MM.1S (cell line): Measurements from ENCODE around the gene KBTBD3.

Source experiments
- DNase-seq: peaks from one replicate; pipeline ENCODE4 v3.0.0-alpha.2; 2015
- H2AFZ ChIP-seq: fragments of 300-600 bp; sonication (generic); 2 replicates; pipeline ENCODE4 v1.6.0; 2016; ENCODE audit warnings: antibody characterized with exemption, low read length
- H3F3A ChIP-seq: fragments of 300-600 bp; sonication (generic); 2 replicates; pipeline ENCODE4 v1.6.1; 2016; ENCODE audit warnings: mild to moderate bottlenecking, antibody characterized with exemption, low read length, moderate library complexity, mixed read lengths; ENCODE audit not compliant: insufficient read depth
- H3K27ac ChIP-seq: fragments of 300-600 bp; sonication (generic); 2 replicates; pipeline ENCODE4 v1.5.1; 2016; ENCODE audit warnings: mild to moderate bottlenecking, low read length
- H3K27me3 ChIP-seq: fragments of 300-600 bp; sonication (generic); replicated peaks from 2 replicates; pipeline ENCODE4 v1.6.0; 2016; ENCODE audit warnings: low read length; ENCODE audit not compliant: insufficient read depth
- H3K36me3 ChIP-seq: fragments of 300-600 bp; sonication (generic); replicated peaks from 2 replicates; pipeline ENCODE4 v1.6.1; 2016; ENCODE audit warnings: mild to moderate bottlenecking, low read length, mixed read lengths; ENCODE audit not compliant: insufficient read depth
- H3K4me1 ChIP-seq: fragments of 300-600 bp; sonication (generic); 2 replicates; pipeline ENCODE4 v1.6.1; 2016; ENCODE audit warnings: low read length, mixed read lengths
- H3K4me2 ChIP-seq: fragments of 300-600 bp; sonication (generic); 2 replicates; pipeline ENCODE4 v1.6.0; 2016; ENCODE audit warnings: low read depth, low read length
- H3K4me3 ChIP-seq: fragments of 300-600 bp; sonication (generic); 2 replicates; pipeline ENCODE4 v1.5.1; 2016; ENCODE audit warnings: low read length, mixed read lengths
- H3K79me2 ChIP-seq: fragments of 300-600 bp; sonication (generic); 2 replicates; pipeline ENCODE4 v1.6.1; 2016; ENCODE audit warnings: mixed run types, low read length, mixed read lengths
- H3K9ac ChIP-seq: fragments of 300-600 bp; sonication (generic); 2 replicates; pipeline ENCODE4 v1.6.1; 2016; ENCODE audit warnings: low read length, mixed read lengths
- H3K9me2 ChIP-seq: fragments of 300-600 bp; sonication (generic); replicated peaks from 2 replicates; pipeline ENCODE4 v1.6.1; 2016; ENCODE audit warnings: mild to moderate bottlenecking, low read length, mixed read lengths; ENCODE audit not compliant: insufficient read depth
- H3K9me3 ChIP-seq: fragments of 300-600 bp; sonication (generic); replicated peaks from 2 replicates; pipeline ENCODE4 v1.6.1; 2016; ENCODE audit warnings: mild to moderate bottlenecking, low read length, mixed read lengths; ENCODE audit not compliant: insufficient read depth
- H4K20me1 ChIP-seq: fragments of 300-600 bp; sonication (generic); 2 replicates; pipeline ENCODE4 v1.6.1; 2016; ENCODE audit warnings: mild to moderate bottlenecking, low read length, moderate library complexity, mixed read lengths; ENCODE audit not compliant: insufficient read depth
- EZH2 ChIP-seq: fragments of 300-600 bp; sonication (generic); optimal IDR thresholded peaks from 2 replicates; pipeline ENCODE3; 2017; ENCODE audit warnings: low read depth, mild to moderate bottlenecking, antibody characterized with exemption, low read length, mixed read lengths
- EZH2phosphoT487 ChIP-seq: fragments of 300-600 bp; sonication (generic); IDR thresholded peaks from 2 replicates; pipeline ENCODE4 v1.6.1; 2018; ENCODE audit warnings: antibody characterized with exemption, low read length
- TF ChIP-seq, protein P1 (sequence below): fragments of 300-600 bp; sonication (generic); IDR thresholded peaks from 2 replicates; pipeline ENCODE4 v1.5.1; 2016; ENCODE audit warnings: antibody characterized with exemption, low read length, mixed read lengths

Gene KBTBD3

DNA sequence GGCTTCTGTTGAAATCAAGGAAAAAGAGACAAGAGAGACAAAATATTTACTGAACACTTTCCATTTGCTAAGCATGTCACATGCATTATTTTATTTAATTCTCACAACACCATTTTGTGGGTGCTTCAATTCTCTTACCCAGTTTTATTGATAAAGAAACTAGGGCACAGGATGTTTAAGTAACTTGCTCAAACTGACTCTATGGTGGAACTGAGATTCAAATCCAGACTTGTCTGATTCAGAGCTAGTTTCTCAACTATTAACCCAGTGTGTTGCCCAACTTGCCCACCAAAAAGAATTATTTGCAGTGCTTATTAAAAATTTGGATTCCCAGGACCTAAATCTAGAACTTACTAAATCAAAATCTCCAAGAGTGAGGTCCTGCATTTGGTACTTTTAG is 33.6 kb downstream of the KBTBD3 start:
- no peaks in the 10 kb centered on the region for H3K36me3 ChIP-seq
- no peaks in the 10 kb centered on the region for H3F3A ChIP-seq
- H3K4me1 ChIP-seq = no peaks in the 10 kb centered on the region
- H3K79me2 ChIP-seq = no peaks in the 10 kb centered on the region
- H4K20me1 ChIP-seq = no peaks in the 10 kb centered on the region
- H3K4me2 ChIP-seq = no peak overlapping the region
- H2AFZ ChIP-seq = no peak overlapping the region
- no peaks in the 10 kb centered on the region for H3K9me2 ChIP-seq
- TF ChIP-seq EZH2 (no peak), EZH2phosphoT487 (no peak)
- TF ChIP-seq, protein P1, sequence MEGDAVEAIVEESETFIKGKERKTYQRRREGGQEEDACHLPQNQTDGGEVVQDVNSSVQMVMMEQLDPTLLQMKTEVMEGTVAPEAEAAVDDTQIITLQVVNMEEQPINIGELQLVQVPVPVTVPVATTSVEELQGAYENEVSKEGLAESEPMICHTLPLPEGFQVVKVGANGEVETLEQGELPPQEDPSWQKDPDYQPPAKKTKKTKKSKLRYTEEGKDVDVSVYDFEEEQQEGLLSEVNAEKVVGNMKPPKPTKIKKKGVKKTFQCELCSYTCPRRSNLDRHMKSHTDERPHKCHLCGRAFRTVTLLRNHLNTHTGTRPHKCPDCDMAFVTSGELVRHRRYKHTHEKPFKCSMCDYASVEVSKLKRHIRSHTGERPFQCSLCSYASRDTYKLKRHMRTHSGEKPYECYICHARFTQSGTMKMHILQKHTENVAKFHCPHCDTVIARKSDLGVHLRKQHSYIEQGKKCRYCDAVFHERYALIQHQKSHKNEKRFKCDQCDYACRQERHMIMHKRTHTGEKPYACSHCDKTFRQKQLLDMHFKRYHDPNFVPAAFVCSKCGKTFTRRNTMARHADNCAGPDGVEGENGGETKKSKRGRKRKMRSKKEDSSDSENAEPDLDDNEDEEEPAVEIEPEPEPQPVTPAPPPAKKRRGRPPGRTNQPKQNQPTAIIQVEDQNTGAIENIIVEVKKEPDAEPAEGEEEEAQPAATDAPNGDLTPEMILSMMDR = no peak
- no peak overlapping the region for H3K4me3 ChIP-seq
- no peaks in the 10 kb centered on the region for H3K9me3 ChIP-seq
- no peak overlapping the region for H3K27ac ChIP-seq
- H3K27me3 ChIP-seq = no peaks in the 10 kb centered on the region
- no peak for DNase-seq
- H3K9ac ChIP-seq = no peak overlapping the region

GRCh38 chr11:106032861-106033260 is 44.3 kb downstream of the KBTBD3 start:
- H3K79me2 ChIP-seq = no peaks in the 10 kb centered on the region
- H3K4me1 ChIP-seq = no peaks in the 10 kb centered on the region
- H3K4me2 ChIP-seq = no peak overlapping the region
- no peaks in the 10 kb centered on the region for H3F3A ChIP-seq
- H3K9ac ChIP-seq = no peak overlapping the region
- no peaks in the 10 kb centered on the region for H3K27me3 ChIP-seq
- TF ChIP-seq EZH2 (no peak), EZH2phosphoT487 (no peak)
- TF ChIP-seq, protein P1 = no peak
- H3K27ac ChIP-seq = no peak overlapping the region
- no peaks in the 10 kb centered on the region for H3K9me2 ChIP-seq
- no peaks in the 10 kb centered on the region for H3K9me3 ChIP-seq
- no peaks in the 10 kb centered on the region for H4K20me1 ChIP-seq
- no peak overlapping the region for H3K4me3 ChIP-seq
- no peak for DNase-seq
- H3K36me3 ChIP-seq = no peaks in the 10 kb centered on the region
- no peak overlapping the region for H2AFZ ChIP-seq

GRCh38 chr11:106031936-106032335 is 45.2 kb downstream of the KBTBD3 start:
- H3K4me1 ChIP-seq = no peaks in the 10 kb centered on the region
- H3K79me2 ChIP-seq = no peaks in the 10 kb centered on the region
- H3K36me3 ChIP-seq = no peaks in the 10 kb centered on the region
- H3K4me3 ChIP-seq = no peak overlapping the region
- H3K4me2 ChIP-seq = no peak overlapping the region
- no peaks in the 10 kb centered on the region for H4K20me1 ChIP-seq
- H3K9me3 ChIP-seq = no peaks in the 10 kb centered on the region
- H3K27ac ChIP-seq = no peak overlapping the region
- DNase-seq = no peak
- no peaks in the 10 kb centered on the region for H3K27me3 ChIP-seq
- TF ChIP-seq EZH2 = no peak
- TF ChIP-seq, protein P1 = no peak
- no peak for TF ChIP-seq EZH2phosphoT487
- no peak overlapping the region for H3K9ac ChIP-seq
- H3F3A ChIP-seq = no peaks in the 10 kb centered on the region
- H2AFZ ChIP-seq = no peak overlapping the region
- H3K9me2 ChIP-seq = no peaks in the 10 kb centered on the region
